H9 (cell line): Measurements from ENCODE around the gene TADA3. TPM values are rescaled to one million over a fixed set of nuclear protein-coding genes. Genes with fewer than 3 reads are reported as not detected.

ENCODE experiments used
- DNase-seq: peaks from one replicate; pipeline ENCODE4 v3.0.0-alpha.2; 2017
- H2AFZ ChIP-seq: one replicate; pipeline ENCODE4 v1.6.1; 2013; ENCODE audit warnings: mild to moderate bottlenecking, low read length, control low read depth, moderate library complexity
- H2AK5ac ChIP-seq: 2 replicates; pipeline ENCODE4 v1.6.1; 2013; ENCODE audit warnings: low read length, control low read depth, mixed read lengths; ENCODE audit not compliant: insufficient read length
- H2BK120ac ChIP-seq: one replicate; pipeline ENCODE4 v1.6.1; 2013; ENCODE audit warnings: low read depth, mild to moderate bottlenecking, low read length, control low read depth, inconsistent platforms; ENCODE audit not compliant: poor library complexity, severe bottlenecking
- H2BK12ac ChIP-seq: 2 replicates; pipeline ENCODE4 v1.6.1; 2013; ENCODE audit warnings: low read length, control low read depth, mixed read lengths, low read depth; ENCODE audit not compliant: insufficient read length
- H2BK15ac ChIP-seq: 2 replicates; pipeline ENCODE4 v1.6.1; 2013; ENCODE audit warnings: low read depth, low read length, control low read depth
- H2BK20ac ChIP-seq: one replicate; pipeline ENCODE4 v1.6.1; 2013; ENCODE audit warnings: low read depth, mild to moderate bottlenecking, low read length, control low read depth, inconsistent platforms; ENCODE audit not compliant: poor library complexity, severe bottlenecking
- H2BK5ac ChIP-seq: 2 replicates; pipeline ENCODE4 v1.6.1; 2013; ENCODE audit warnings: low read length, control low read depth, mixed read lengths; ENCODE audit not compliant: insufficient read length
- H3K14ac ChIP-seq: 2 replicates; pipeline ENCODE4 v1.6.1; 2013; ENCODE audit warnings: low read length, control low read depth; ENCODE audit not compliant: insufficient read depth
- H3K18ac ChIP-seq: 2 replicates; pipeline ENCODE4 v1.6.1; 2013; ENCODE audit warnings: low read depth, mild to moderate bottlenecking, mixed read lengths, low read length, control low read depth; ENCODE audit not compliant: insufficient read length
- H3K23ac ChIP-seq: 2 replicates; pipeline ENCODE4 v1.6.1; 2013; ENCODE audit warnings: low read length, control low read depth, mixed read lengths, low read depth; ENCODE audit not compliant: insufficient read length
- H3K23me2 ChIP-seq: 2 replicates; pipeline ENCODE4 v1.6.1; 2013; ENCODE audit warnings: low read depth, mild to moderate bottlenecking, mixed read lengths, low read length, control low read depth; ENCODE audit not compliant: insufficient read length, poor library complexity, severe bottlenecking
- H3K27ac ChIP-seq: 2 replicates; pipeline ENCODE4 v1.5.1; 2013; ENCODE audit warnings: low read length, control low read depth, mixed read lengths, low read depth; ENCODE audit not compliant: insufficient read length
- H3K27me3 ChIP-seq: 2 replicates; pipeline ENCODE4 v1.6.1; 2013; ENCODE audit warnings: low read length, control low read depth, inconsistent platforms; ENCODE audit not compliant: insufficient read depth
- H3K4ac ChIP-seq: 2 replicates; pipeline ENCODE4 v1.6.1; 2013; ENCODE audit warnings: low read depth, mild to moderate bottlenecking, control low read depth, inconsistent platforms, low read length, moderate library complexity
- H3K4me1 ChIP-seq: 2 replicates; pipeline ENCODE4 v1.6.1; 2013; ENCODE audit warnings: low read length, control low read depth, inconsistent platforms; ENCODE audit not compliant: insufficient read depth
- H3K4me2 ChIP-seq: 2 replicates; pipeline ENCODE4 v1.6.1; 2013; ENCODE audit warnings: low read length, control low read depth, mixed read lengths; ENCODE audit not compliant: insufficient read length, insufficient read depth
- H3K56ac ChIP-seq: 2 replicates; pipeline ENCODE4 v1.6.1; 2013; ENCODE audit warnings: low read depth, mild to moderate bottlenecking, mixed read lengths, low read length, control low read depth; ENCODE audit not compliant: insufficient read length
- H3K79me1 ChIP-seq: 2 replicates; pipeline ENCODE4 v1.6.1; 2013; ENCODE audit warnings: low read depth, mild to moderate bottlenecking, moderate library complexity, low read length, control low read depth, inconsistent platforms; ENCODE audit not compliant: insufficient read depth, poor library complexity, severe bottlenecking
- H3K79me2 ChIP-seq: 2 replicates; pipeline ENCODE4 v1.6.1; 2013; ENCODE audit warnings: low read length, control low read depth, inconsistent platforms; ENCODE audit not compliant: insufficient read depth
- H3K9ac ChIP-seq: 2 replicates; pipeline ENCODE4 v1.6.1; 2013; ENCODE audit warnings: low read length, control low read depth, mixed read lengths; ENCODE audit not compliant: insufficient read length; ENCODE audit errors: extremely low read depth
- H3K9me3 ChIP-seq: one replicate; pipeline ENCODE4 v1.6.1; 2013; ENCODE audit warnings: low read depth, low read length, inconsistent platforms; ENCODE audit not compliant: control insufficient read depth
- H3T11ph ChIP-seq: one replicate; pipeline ENCODE4 v1.6.1; 2013; ENCODE audit warnings: mild to moderate bottlenecking, low read length, control low read depth, inconsistent platforms
- H4K20me1 ChIP-seq: one replicate; pipeline ENCODE4 v1.6.1; 2013; ENCODE audit not compliant: control insufficient read depth, insufficient read length, insufficient read depth
- H4K5ac ChIP-seq: 2 replicates; pipeline ENCODE4 v1.6.1; 2013; ENCODE audit warnings: low read depth, mild to moderate bottlenecking, mixed read lengths, low read length, control low read depth; ENCODE audit not compliant: insufficient read length
- H4K8ac ChIP-seq: replicated peaks from 2 replicates; pipeline ENCODE4 v1.6.1; 2013; ENCODE audit warnings: low read length, control low read depth, mixed read lengths, low read depth; ENCODE audit not compliant: insufficient read length
- H4K91ac ChIP-seq: 2 replicates; pipeline ENCODE4 v1.6.1; 2013; ENCODE audit warnings: low read depth, mild to moderate bottlenecking, moderate library complexity, mixed read lengths, low read length, control low read depth; ENCODE audit not compliant: insufficient read length
- H3K27ac Mint-ChIP-seq, 3 experiments: 2 replicates in 2 of 3; 3 replicates in 1 of 3; pipeline ENCODE4 v1.8.0; 2020 to 2021; ENCODE audit warnings: mixed read lengths in 3 of 3, mild to moderate bottlenecking in 1 of 3, moderate library complexity in 1 of 3
- H3K27me3 Mint-ChIP-seq: 2 replicates; pipeline ENCODE4 v1.8.0; 2021; ENCODE audit warnings: low read depth, mild to moderate bottlenecking, moderate library complexity, mixed read lengths
- H3K36me3 Mint-ChIP-seq, 3 experiments: 2 replicates in 2 of 3; 3 replicates in 1 of 3; pipeline ENCODE4 v1.8.0; 2020 to 2021; ENCODE audit warnings: low read depth in 3 of 3, mixed read lengths in 3 of 3; ENCODE audit not compliant: insufficient read depth in 1 of 3
- H3K4me1 Mint-ChIP-seq, 2 experiments: 2 replicates each; pipeline ENCODE4 v1.8.0; 2020; ENCODE audit warnings: mixed read lengths in 2 of 2
- H3K4me3 Mint-ChIP-seq, 2 experiments: 2 replicates in 1 of 2; 3 replicates in 1 of 2; pipeline ENCODE4 v1.8.0; 2020 to 2021; ENCODE audit warnings: mild to moderate bottlenecking in 2 of 2, mixed read lengths in 2 of 2, moderate library complexity in 1 of 2
- H3K9me3 Mint-ChIP-seq, 2 experiments: 2 replicates in 1 of 2; 3 replicates in 1 of 2; pipeline ENCODE4 v1.8.0; 2020; ENCODE audit warnings: mild to moderate bottlenecking in 2 of 2, mixed read lengths in 2 of 2, moderate library complexity in 1 of 2
- CTCF ChIP-seq: fragments of 200-600 bp; sonication (generic); conservative IDR thresholded peaks from 3 replicates; pipeline ENCODE4 v1.8.0; 2021; ENCODE audit warnings: antibody characterized with exemption, mild to moderate bottlenecking
- WGBS: extraction: QIAGEN DNeasy Blood & Tissue Kit; methylation state at CpG from one replicate; pipeline ENCODE4 v1.1.7; 2013; ENCODE audit warnings: missing lambda C conversion rate, low lambda C conversion rate, mixed read lengths; ENCODE audit not compliant: insufficient read length; ENCODE audit errors: extremely low coverage; 5-methylcytosine and 5-hydroxymethylcytosine counted together
- total RNA-seq: library from RNA; stranded (reverse); gene quantifications from 2 replicates; pipeline ENCODE4 v1.2.1, GENCODE V29; 2021

The TADA3 gene
- total RNA-seq, 1 experiment from 2014 or later: 49.8 TPM

DNA sequence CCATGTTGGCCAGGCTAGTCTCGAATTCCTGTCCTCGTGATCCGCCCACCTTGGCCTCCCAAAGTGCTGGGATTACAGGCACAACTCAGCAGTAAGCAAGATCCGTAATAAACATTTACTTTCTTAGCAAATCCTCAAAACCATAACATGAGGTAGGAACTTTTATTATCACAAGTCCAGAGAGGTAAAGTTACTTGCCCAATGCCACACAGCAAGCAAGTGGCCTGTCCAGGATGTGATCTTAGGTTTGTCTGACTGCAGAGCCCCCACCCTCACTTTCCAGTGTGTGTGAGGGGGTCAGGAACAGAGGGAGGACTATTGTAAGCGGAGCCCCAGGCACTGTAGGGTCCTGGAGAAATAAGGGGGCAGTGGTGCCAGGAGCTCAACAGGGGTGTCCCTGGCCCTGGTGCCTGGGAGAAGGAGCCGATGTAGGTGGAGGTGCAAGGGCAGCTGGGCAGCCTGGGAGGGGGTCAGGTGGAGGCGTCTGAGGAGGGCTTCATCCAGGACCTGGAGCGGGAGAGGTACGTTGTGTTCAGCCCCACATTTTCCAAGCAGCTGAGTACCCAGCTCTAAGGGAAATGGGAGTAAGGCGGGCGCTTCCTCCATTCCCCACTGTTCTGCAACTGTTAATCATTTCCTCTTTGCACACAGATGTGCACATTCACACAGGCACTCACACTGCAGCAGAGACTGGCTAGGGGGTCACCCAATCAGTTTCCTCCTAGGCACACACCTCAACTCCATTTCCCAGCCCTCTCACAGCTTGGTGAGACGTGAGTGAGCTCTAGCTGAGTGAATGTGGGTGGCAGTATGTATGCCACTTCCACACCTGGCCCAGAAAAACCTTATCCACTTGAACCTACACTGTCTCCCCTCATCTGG lies 45.7 kb upstream of the TADA3 start:
- no peak overlapping the region for H4K8ac ChIP-seq
- Mint-ChIP-seq H3K27ac (no peak overlapping the region), H3K4me1 (peaks cover 0 to 3% of the 10 kb centered on the region in 2 experiments; a peak in 3 of 4 replicates), H3K36me3 (peaks cover 24 to 58% (median 48%) of the 10 kb centered on the region in 3 experiments), H3K27me3 (no peaks in the 10 kb centered on the region), H3K4me3 (no peak overlapping the region), H3K9me3 (no peaks in the 10 kb centered on the region)
- H4K5ac ChIP-seq: no peak overlapping the region
- no peaks in the 10 kb centered on the region for H3K79me1 ChIP-seq
- H4K91ac ChIP-seq: no peak overlapping the region
- no peaks in the 10 kb centered on the region for H3K23me2 ChIP-seq
- no peak overlapping the region; the same call in 1 of the 2 replicates for H3K14ac ChIP-seq
- no peak overlapping the region for H3K56ac ChIP-seq
- no CpG with 5 or more reads among the region's 12 CpGs for WGBS
- H2AK5ac ChIP-seq: no peak overlapping the region
- H2BK15ac ChIP-seq: no peak overlapping the region
- H3K23ac ChIP-seq: no peak overlapping the region
- no peak for TF ChIP-seq CTCF
- DNase-seq: no peak
- H3K79me2 ChIP-seq: no peaks in the 10 kb centered on the region
- no peak overlapping the region for H2BK20ac ChIP-seq
- H3K4me1 ChIP-seq: no peaks in the 10 kb centered on the region
- H3K4me2 ChIP-seq: no peak overlapping the region
- H2BK5ac ChIP-seq: no peak overlapping the region
- H2BK120ac ChIP-seq: no peak overlapping the region
- H3K27ac ChIP-seq: no peak overlapping the region
- H4K20me1 ChIP-seq: no peaks in the 10 kb centered on the region
- no peak overlapping the region for H3K9ac ChIP-seq
- no peak overlapping the region for H2AFZ ChIP-seq
- no peak overlapping the region for H3K18ac ChIP-seq
- no peaks in the 10 kb centered on the region; the same call in 1 of the 2 replicates for H3K27me3 ChIP-seq
- no peak overlapping the region for H3K4ac ChIP-seq
- no peak overlapping the region for H2BK12ac ChIP-seq
- H3T11ph ChIP-seq: no peak overlapping the region
- H3K9me3 ChIP-seq: no peaks in the 10 kb centered on the region
